Astrocyte of the spinal cord (primary cell): Measurements from ENCODE around the gene B3GAT2.

Source experiments
- DNase-seq: peaks from one replicate; pipeline ENCODE4 v3.0.0; 2011; ENCODE audit warnings: low read depth, low spot score
- H3K4me3 ChIP-seq: 2 replicates; pipeline ENCODE4 v1.5.1; 2011; ENCODE audit warnings: low read depth, mild to moderate bottlenecking, low read length, moderate library complexity
- CTCF ChIP-seq: IDR thresholded peaks from 2 replicates; pipeline ENCODE4 v1.5.1; 2012; ENCODE audit warnings: low read depth, mild to moderate bottlenecking, low read length, inconsistent platforms
- in situ Hi-C: cut with HindIII; loops from 2 replicates; pipeline ENCODE4 v1.10.0; 2017; ENCODE audit warnings: low sequenced_read_pairs

Gene B3GAT2

GRCh38 chr6:70863343-70863742 is 93.5 kb downstream of the B3GAT2 start:
- H3K4me3 ChIP-seq: no peak overlapping the region
- no peak for TF ChIP-seq CTCF
- no peak for DNase-seq
- in situ Hi-C loops: no loop called here

- TF ChIP-seq CTCF: no peak
- no peak overlapping the region for H3K4me3 ChIP-seq
- in situ Hi-C loops: no loop called here
Observed at GRCh38 chr6:70860920-70861319, 95.9 kb downstream of the B3GAT2 start.

GRCh38 chr6:70860045-70860444 is 96.8 kb downstream of the B3GAT2 start:
- no peak overlapping the region for H3K4me3 ChIP-seq
- in situ Hi-C loops: no loop called here
- no peak for DNase-seq
- no peak for TF ChIP-seq CTCF

More at GRCh38 chr6:70860920-70861319, 95.9 kb downstream of the B3GAT2 start:
- DNase-seq: no peak

GRCh38 chr6:70857387-70858077 is 99.3 kb downstream of the B3GAT2 start:
- DNase-seq: no peak
- TF ChIP-seq CTCF: no peak
- no peak overlapping the region for H3K4me3 ChIP-seq
- in situ Hi-C loops: no loop called here

GRCh38 chr6:70852667-70853246 is 104.1 kb downstream of the B3GAT2 start:
- no peak for TF ChIP-seq CTCF
- in situ Hi-C loops: no loop called here
- no peak for DNase-seq
- H3K4me3 ChIP-seq: no peak overlapping the region

- in situ Hi-C loops: no loop called here
- DNase-seq: no peak
- no peak for TF ChIP-seq CTCF
- no peak overlapping the region for H3K4me3 ChIP-seq
Observed at GRCh38 chr6:70849348-70850069, 107.4 kb downstream of the B3GAT2 start.
